A549 treated with Hydrocortisone at 1 μM for 4 hours (cell line): ENCODE results near the gene CPSF3. TPM values are rescaled to one million over a fixed set of nuclear protein-coding genes. Genes with fewer than 3 reads are reported as not detected.

ENCODE experiments used
- total RNA-seq: library from RNA; stranded (reverse); fragments of 200-300 nt; extraction: Qiagen RNA extraction; gene quantifications from 5 replicates; pipeline ENCODE4 v1.2.3, GENCODE V29; 2022

Gene CPSF3
- total RNA-seq: 46.6 to 61.4 TPM (median 51.5 TPM) in 5 replicates

GRCh38 chr2:9423100-9423921, at the start of gene CPSF3, which contains the start of gene ITGB1BP1:
CPSF3 (plus strand) TSS chr2:9423654; CDS start chr2:9423774, 120 bp downstream.
ITGB1BP1 (minus strand) TSS chr2:9423528; CDS start chr2:9418697, 4,831 bp downstream.

GRCh38 chr2:9474361-9475057, 51.1 kb downstream of the CPSF3 start, which contains the start of gene IAH1:
IAH1 (plus strand) TSS chr2:9474551; CDS start chr2:9474567, 16 bp downstream.

Other genes starting within 250 kb of the CPSF3 start
- gene ASAP2, start 216.8 kb upstream of the CPSF3 start, total RNA-seq: 36.1 to 59.0 TPM (median 49.8 TPM) in 5 replicates
- gene ITGB1BP1, start 126 bp upstream of the CPSF3 start, total RNA-seq: 157 to 190 TPM (median 178 TPM) in 5 replicates
- 80.0 to 114 TPM (median 104 TPM) in 5 replicates for gene IAH1, start 50.9 kb downstream of the CPSF3 start, total RNA-seq
- gene ADAM17, start 132.2 kb downstream of the CPSF3 start, total RNA-seq: 24.6 to 42.6 TPM (median 32.2 TPM) in 5 replicates
- gene YWHAQ, start 207.3 kb downstream of the CPSF3 start, total RNA-seq: 997 to 1,116 TPM (median 1,085 TPM) in 5 replicates